B cell (primary cell): ENCODE measurements around the gene DGKE. TPM values are rescaled to one million over a fixed set of nuclear protein-coding genes. Genes with fewer than 3 reads are reported as not detected.

Experiments
- ATAC-seq: fragments of 200-7000 bp; cut with Tn5 transposase; one replicate; pipeline ENCODE4 v1.10.0; 2021; ENCODE audit warnings: low read depth, mild to moderate bottlenecking, moderate number of reproducible peaks, moderate library complexity
- CTCF ChIA-PET: fragments of 350-600 bp; sonication (Branson Sonifier 250); formaldehyde crosslinking; loops from one replicate; lab custom pipeline; 2021; ENCODE audit warnings: antibody characterized with exemption, inconsistent platforms; lab: Charles Lee
- POLR2A ChIA-PET: fragments of 350-600 bp; sonication (Branson Sonifier 250); formaldehyde crosslinking; loops from one replicate; lab custom pipeline; 2021; ENCODE audit warnings: antibody characterized with exemption; lab: Charles Lee
- DNase-seq: peaks from one replicate; pipeline ENCODE4 v3.0.0; 2013
- H2AFZ ChIP-seq: 2 replicates; pipeline ENCODE4 v1.6.1; 2012; ENCODE audit warnings: mild to moderate bottlenecking, low read depth, low read length; ENCODE audit not compliant: insufficient read depth, poor library complexity, severe bottlenecking
- H3K27ac ChIP-seq, 2 donors: 1 replicate in 1 of 2; 2 replicates in 1 of 2; pipeline ENCODE4 v1.5.1; 2012 to 2013; ENCODE audit warnings: low read length in 2 of 2, mild to moderate bottlenecking in 2 of 2, moderate library complexity in 1 of 2
- H3K27me3 ChIP-seq, 4 experiments: fragments of 200-600 bp in 1 of 4; sonication (generic) in 1 of 4; replicated peaks in 1 of 4; 1 replicate in 2 of 4; 2 replicates in 2 of 4; pipeline versions ENCODE4 v1.6.1 to v1.7.0; 2013 to 2016; ENCODE audit warnings: low read length in 3 of 4, mild to moderate bottlenecking in 2 of 4, mixed read lengths in 1 of 4, moderate library complexity in 1 of 4; ENCODE audit not compliant: insufficient read depth in 4 of 4, control insufficient read depth in 3 of 4; ENCODE audit errors: control extremely low read depth in 1 of 4
- H3K36me3 ChIP-seq, 2 experiments: replicated peaks in 1 of 2; 1 replicate in 1 of 2; 2 replicates in 1 of 2; pipeline versions ENCODE4 v1.6.1 to v1.7.1; 2013; ENCODE audit warnings: low read length in 1 of 2; ENCODE audit not compliant: insufficient read depth in 2 of 2, control insufficient read depth in 1 of 2; ENCODE audit errors: control extremely low read depth in 1 of 2, extremely low read depth in 1 of 2
- H3K4me1 ChIP-seq, 2 donors: fragments of 200-600 bp in 1 of 2; sonication (generic) in 1 of 2; 1 replicate in 1 of 2; 2 replicates in 1 of 2; pipeline versions ENCODE4 v1.5.1 to v1.6.1; 2013 to 2017; ENCODE audit warnings: low read length in 2 of 2; ENCODE audit not compliant: control insufficient read depth in 2 of 2, insufficient read depth in 2 of 2
- H3K4me2 ChIP-seq: replicated peaks from 2 replicates; pipeline ENCODE3; 2012; ENCODE audit warnings: mild to moderate bottlenecking, low read depth, low read length; ENCODE audit not compliant: poor library complexity, severe bottlenecking
- H3K4me3 ChIP-seq, 5 experiments: fragments of 200-600 bp in 1 of 5; sonication (generic) in 1 of 5; 1 replicate in 3 of 5; 2 replicates in 2 of 5; pipeline versions ENCODE4 v1.5.1 to v1.7.0; 2011 to 2016; ENCODE audit warnings: low read length in 4 of 5, mild to moderate bottlenecking in 4 of 5, low read depth in 2 of 5, control low read depth in 1 of 5, moderate library complexity in 1 of 5; ENCODE audit not compliant: insufficient read depth in 1 of 5; ENCODE audit errors: control extremely low read depth in 1 of 5, extremely low read depth in 1 of 5
- H3K79me2 ChIP-seq: fragments of 200-600 bp; sonication (generic); one replicate; pipeline ENCODE4 v1.6.0; 2016; ENCODE audit warnings: low read length; ENCODE audit not compliant: control insufficient read depth, insufficient read depth
- H3K9ac ChIP-seq: fragments of 200-600 bp; sonication (generic); 2 replicates; pipeline ENCODE4 v1.6.1; 2017; ENCODE audit warnings: mild to moderate bottlenecking, low read length, moderate library complexity
- H3K9me3 ChIP-seq, 3 donors: one replicate each; pipeline versions ENCODE4 v1.6.1 to v1.7.1; 2013; ENCODE audit warnings: low read length in 2 of 3; ENCODE audit not compliant: control insufficient read depth in 2 of 3, insufficient read depth in 1 of 3; ENCODE audit errors: control extremely low read depth in 1 of 3
- H4K20me1 ChIP-seq: 2 replicates; pipeline ENCODE4 v1.6.0; 2012; ENCODE audit warnings: mild to moderate bottlenecking, low read length; ENCODE audit not compliant: insufficient read depth, control insufficient read depth, poor library complexity, severe bottlenecking
- H3K27ac Mint-ChIP-seq: one replicate; pipeline ENCODE4 v1.8.0; 2021; ENCODE audit warnings: mixed read lengths
- H3K27me3 Mint-ChIP-seq: one replicate; pipeline ENCODE4 v1.8.0; 2021; ENCODE audit warnings: mixed read lengths
- H3K4me1 Mint-ChIP-seq: one replicate; pipeline ENCODE4 v1.8.0; 2021; ENCODE audit warnings: mixed read lengths
- H3K4me3 Mint-ChIP-seq: one replicate; pipeline ENCODE4 v1.8.0; 2021; ENCODE audit warnings: mixed read lengths
- H3K9me3 Mint-ChIP-seq: one replicate; pipeline ENCODE4 v1.8.0; 2022; ENCODE audit warnings: mixed read lengths; ENCODE audit not compliant: insufficient read depth
- EZH2 ChIP-seq: IDR thresholded peaks from 2 replicates; pipeline ENCODE4 v1.6.1; 2012; ENCODE audit warnings: borderline replicate concordance, low read depth, mild to moderate bottlenecking, moderate library complexity, low read length; ENCODE audit not compliant: insufficient read depth, poor library complexity, severe bottlenecking
- WGBS: methylation state at CpG from one replicate; pipeline ENCODE4 v1.1.5; 2013; ENCODE audit warnings: missing lambda C conversion rate; ENCODE audit not compliant: insufficient coverage; 5-methylcytosine and 5-hydroxymethylcytosine counted together
- intact Hi-C: fragments of 100-400 bp; cut with micrococcal nuclease; formaldehyde crosslinking; loops from one replicate; pipeline ENCODE4 v1.10.0; 2022
- polyA plus RNA-seq: library from polyadenylated mRNA; depleted of rRNA; stranded (reverse); fragments of >200 nt; gene quantifications from 2 replicates; pipeline ENCODE4 v1.2.3, GENCODE V29; 2012
- total RNA-seq, 2 donors: library from RNA; stranded (reverse); fragments of 120-200 nt in 1 of 2; gene quantifications; 1 replicate in 1 of 2; 2 replicates in 1 of 2; pipeline versions ENCODE4 v1.2.3 to v1.2.4, GENCODE V29; 2013 to 2022
- TF ChIP-seq, protein P1 (sequence below): fragments of 200-600 bp; IDR thresholded peaks from one replicate; pipeline ENCODE4 v1.8.0; 2022; ENCODE audit warnings: antibody characterized with exemption, mild to moderate bottlenecking

The DGKE gene
- total and polyA plus RNA-seq, 2 donors (not counting 1 experiment from before 2014, with no cell fraction given) = 8.9 to 28.1 TPM

- Mint-ChIP-seq H3K27ac (no peak overlapping the region), H3K4me1 (no peaks in the 10 kb centered on the region), H3K27me3 (no peaks in the 10 kb centered on the region), H3K9me3 (no peaks in the 10 kb centered on the region), H3K4me3 (no peak overlapping the region)
- no peak for DNase-seq
- H3K4me3 ChIP-seq = no peak overlapping the region
- H3K4me2 ChIP-seq = no peak overlapping the region
- H3K9ac ChIP-seq = no peak overlapping the region
- H2AFZ ChIP-seq = no peak overlapping the region
- 95% methylated on average over 9 of the region's 9 CpGs for WGBS
- H3K36me3 ChIP-seq = no peaks in the 10 kb centered on the region
- no peak for TF ChIP-seq EZH2
- TF ChIP-seq, protein P1, sequence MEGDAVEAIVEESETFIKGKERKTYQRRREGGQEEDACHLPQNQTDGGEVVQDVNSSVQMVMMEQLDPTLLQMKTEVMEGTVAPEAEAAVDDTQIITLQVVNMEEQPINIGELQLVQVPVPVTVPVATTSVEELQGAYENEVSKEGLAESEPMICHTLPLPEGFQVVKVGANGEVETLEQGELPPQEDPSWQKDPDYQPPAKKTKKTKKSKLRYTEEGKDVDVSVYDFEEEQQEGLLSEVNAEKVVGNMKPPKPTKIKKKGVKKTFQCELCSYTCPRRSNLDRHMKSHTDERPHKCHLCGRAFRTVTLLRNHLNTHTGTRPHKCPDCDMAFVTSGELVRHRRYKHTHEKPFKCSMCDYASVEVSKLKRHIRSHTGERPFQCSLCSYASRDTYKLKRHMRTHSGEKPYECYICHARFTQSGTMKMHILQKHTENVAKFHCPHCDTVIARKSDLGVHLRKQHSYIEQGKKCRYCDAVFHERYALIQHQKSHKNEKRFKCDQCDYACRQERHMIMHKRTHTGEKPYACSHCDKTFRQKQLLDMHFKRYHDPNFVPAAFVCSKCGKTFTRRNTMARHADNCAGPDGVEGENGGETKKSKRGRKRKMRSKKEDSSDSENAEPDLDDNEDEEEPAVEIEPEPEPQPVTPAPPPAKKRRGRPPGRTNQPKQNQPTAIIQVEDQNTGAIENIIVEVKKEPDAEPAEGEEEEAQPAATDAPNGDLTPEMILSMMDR = no peak
- ChIA-PET POLR2A (no interaction called here), CTCF (no interaction called here)
- H3K27ac ChIP-seq = no peak overlapping the region
- no peaks in the 10 kb centered on the region for H3K9me3 ChIP-seq
- no peak for ATAC-seq
- no peaks in the 10 kb centered on the region for H3K27me3 ChIP-seq
- intact Hi-C loops = no loop called here
- no peaks in the 10 kb centered on the region for H3K79me2 ChIP-seq
- no peaks in the 10 kb centered on the region for H3K4me1 ChIP-seq
- no peaks in the 10 kb centered on the region for H4K20me1 ChIP-seq
These were observed 24.7 kb upstream of the DGKE start for GRCh38 chr17:56809106-56809819.

- 100% methylated on average over 1 of the region's 1 CpG for WGBS
- no peak for DNase-seq
- Histone ChIP-seq H3K27me3 (no peaks in the 10 kb centered on the region), H3K36me3 (no peaks in the 10 kb centered on the region), H3K4me2 (no peak overlapping the region), H4K20me1 (no peaks in the 10 kb centered on the region), H3K9me3 (no peaks in the 10 kb centered on the region), H3K27ac (no peak overlapping the region), H2AFZ (no peak overlapping the region), H3K79me2 (no peaks in the 10 kb centered on the region), H3K4me3 (no peak overlapping the region), H3K9ac (no peak overlapping the region), H3K4me1 (no peaks in the 10 kb centered on the region)
- Mint-ChIP-seq H3K4me1 (no peaks in the 10 kb centered on the region), H3K27ac (no peak overlapping the region), H3K27me3 (no peaks in the 10 kb centered on the region), H3K9me3 (no peaks in the 10 kb centered on the region), H3K4me3 (no peak overlapping the region)
- TF ChIP-seq EZH2 = no peak
- TF ChIP-seq, protein P1 = no peak
- POLR2A ChIA-PET = no interaction called here
- no peak for ATAC-seq
- intact Hi-C loops = loop anchor here (10.0 kb wide), 1 partner anchor 55 kb away; no protein-coding TSS in a partner anchor
- CTCF ChIA-PET = no interaction called here
These were observed 24.2 kb upstream of the DGKE start for GRCh38 chr17:56809820-56810179.
